Esophagus mucosa (tissue), 1 donor: ENCODE results near the gene NIPSNAP2. TPM values are rescaled to one million over a fixed set of nuclear protein-coding genes. Genes with fewer than 3 reads are reported as not detected.

ENCODE experiments used
- ATAC-seq: fragments of 200-7000 bp; cut with Tn5 transposase; one replicate; pipeline ENCODE4 v1.9.1; 2020
- total RNA-seq: library from RNA; stranded (reverse); gene quantifications from one replicate; pipeline ENCODE4 v1.2.4, GENCODE V29; 2023
- donor health status: DM: yes; HTN: yes; CAD: no.

Gene NIPSNAP2
- 30.9 TPM for total RNA-seq

DNA sequence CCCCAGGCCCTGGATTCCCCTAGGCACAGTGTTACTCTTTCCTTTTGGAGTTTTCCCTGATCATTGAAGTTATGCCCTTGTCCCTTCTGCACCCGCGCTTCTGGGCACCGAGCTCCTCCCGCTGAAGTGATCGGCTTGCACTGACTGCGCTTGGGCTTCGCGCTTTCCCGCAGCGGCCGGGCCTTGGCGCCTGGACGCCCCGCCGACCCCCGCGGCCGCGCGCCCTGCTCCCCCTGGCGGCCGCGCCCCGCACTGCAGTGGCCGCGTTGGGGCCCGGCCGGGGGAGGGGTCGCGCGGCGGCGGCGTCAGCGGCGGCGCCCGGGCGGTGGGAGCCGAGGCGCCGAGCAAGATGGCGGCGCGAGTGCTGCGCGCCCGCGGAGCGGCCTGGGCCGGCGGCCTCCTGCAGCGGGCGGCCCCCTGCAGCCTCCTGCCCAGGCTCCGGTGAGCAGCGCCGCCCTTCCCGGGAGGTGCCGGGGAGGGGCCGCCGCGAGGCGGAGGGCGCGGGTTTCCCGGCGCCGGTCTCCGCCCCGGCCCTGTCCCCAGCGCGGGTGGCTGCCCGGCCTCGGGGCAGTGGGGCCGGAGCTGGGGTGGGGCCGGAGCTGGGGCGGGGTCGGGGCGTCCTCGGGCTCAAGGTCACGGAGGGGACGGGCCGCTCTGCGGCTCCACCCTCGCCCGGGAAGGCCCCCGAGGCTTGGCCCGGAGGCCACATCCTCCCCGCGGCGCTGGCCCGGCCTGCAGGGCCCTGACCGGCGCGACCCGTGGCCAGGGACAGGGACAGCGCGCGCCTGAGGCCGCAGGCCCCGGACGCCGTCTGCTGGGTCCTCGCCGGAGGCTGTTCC is at the start of gene NIPSNAP2:
NIPSNAP2 (plus strand) TSS at position 325 of the 839 bp plus-strand sequence; CDS start at position 350, 25 bp downstream.
- peak; percentile 70 for ATAC-seq

DNA sequence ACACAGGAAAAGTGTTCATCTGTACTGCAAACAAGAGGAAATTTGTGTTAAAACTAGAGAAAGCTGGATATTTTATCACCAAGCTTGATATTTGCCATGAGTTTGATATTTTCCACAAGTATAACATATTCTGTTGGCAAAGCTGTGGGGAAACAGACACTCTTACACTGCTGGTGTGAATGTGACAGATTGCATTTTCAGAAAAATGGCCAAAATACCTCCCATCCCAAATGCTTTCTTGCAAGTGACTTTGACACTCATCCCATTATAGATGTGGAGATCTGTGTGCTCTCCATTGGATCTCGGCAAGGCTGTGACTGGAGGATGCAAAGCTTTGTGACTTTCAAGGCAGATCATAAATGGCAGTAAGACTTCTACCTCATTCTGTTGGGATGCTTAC is 46.6 kb upstream of the NIPSNAP2 start:
- ATAC-seq = no peak

DNA sequence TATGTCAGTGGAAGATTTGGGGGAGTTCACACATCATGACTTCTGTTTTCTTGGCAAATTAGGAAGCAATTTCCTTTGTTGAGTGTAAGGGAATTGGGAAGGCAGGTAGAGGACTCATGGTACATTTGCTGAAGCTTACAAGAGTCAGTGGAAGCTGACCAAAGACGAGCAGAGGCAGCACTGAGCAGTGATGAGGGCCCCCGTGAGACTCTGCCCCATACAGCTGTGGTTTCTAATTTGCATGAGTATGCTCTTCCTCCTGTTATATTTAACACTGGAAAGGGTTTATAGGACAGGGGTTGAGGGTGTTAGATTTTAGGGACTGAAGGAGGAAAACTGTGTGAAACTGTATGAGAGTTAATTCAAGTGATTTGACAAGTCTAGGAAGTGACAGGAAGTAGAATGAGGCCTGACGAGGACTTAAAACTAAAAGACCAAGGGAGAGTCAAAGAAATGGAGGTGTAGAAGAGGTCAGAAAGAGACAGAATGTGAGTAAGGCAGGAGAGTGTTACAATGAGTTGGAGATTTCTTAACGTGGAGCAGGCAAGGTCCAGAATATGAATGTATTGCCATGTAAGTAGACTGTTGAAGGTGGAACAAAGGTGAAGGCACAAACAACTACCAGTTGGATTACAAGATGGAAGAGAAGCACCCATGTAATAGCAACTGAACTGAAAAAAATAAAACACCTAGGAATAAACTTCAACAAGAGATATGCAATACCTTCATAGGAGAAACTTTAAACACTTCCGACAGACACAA is 36.2 kb upstream of the NIPSNAP2 start:
- no peak for ATAC-seq

DNA sequence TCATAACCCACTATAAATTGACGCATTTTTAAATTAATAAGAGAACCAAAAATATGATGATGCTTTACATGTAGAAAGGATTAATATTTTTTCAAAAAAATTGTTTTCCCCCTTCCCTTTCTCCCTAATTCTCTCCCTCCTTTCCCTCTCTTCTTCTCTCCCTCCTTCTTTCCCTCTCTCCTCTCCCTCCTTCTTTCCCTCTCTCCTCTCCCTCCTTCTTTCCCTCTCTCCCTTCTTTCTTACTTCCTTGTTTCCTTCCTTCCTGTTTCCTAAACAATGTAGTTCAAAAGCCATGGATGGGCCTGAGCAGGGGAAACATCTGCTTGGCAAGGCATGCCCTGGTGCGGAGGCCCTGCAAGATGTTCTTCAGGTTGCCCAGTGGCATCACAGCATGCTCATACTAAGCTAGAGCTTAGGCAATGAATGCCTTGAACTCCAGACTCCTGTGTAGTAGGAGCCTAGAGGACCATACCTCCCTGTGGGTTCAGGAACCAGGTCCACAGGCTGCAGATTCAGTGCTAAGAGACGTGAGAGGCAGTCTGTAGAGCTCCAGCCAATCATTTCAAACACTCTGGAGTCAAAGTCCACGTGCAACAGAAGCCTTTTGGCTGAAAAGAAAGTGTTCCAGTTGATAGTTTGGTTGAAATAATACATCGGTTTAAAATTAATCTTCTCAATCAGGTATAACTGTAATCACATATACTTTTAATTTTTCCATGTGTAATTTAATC is 32.8 kb upstream of the NIPSNAP2 start:
- ATAC-seq = no peak

DNA sequence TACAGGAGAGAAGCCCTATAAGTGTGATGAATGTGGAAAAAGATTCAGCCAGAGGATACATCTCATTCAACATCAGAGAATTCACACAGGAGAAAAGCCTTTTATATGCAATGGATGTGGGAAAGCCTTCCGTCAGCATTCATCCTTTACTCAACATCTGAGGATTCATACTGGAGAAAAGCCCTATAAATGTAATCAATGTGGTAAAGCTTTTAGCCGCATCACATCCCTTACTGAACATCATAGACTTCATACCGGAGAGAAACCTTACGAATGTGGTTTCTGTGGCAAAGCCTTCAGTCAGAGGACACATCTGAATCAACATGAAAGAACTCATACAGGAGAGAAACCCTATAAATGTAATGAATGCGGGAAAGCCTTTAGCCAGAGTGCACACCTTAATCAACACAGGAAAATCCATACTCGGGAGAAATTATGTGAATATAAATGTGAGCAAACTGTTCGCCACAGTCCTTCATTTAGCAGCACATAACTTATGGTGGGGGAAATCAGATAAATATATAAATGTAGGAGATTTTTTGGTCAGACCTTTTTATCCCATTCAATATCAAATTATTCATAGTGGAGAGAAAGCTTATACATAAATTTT is 24.8 kb upstream of the NIPSNAP2 start:
- no peak for ATAC-seq

DNA sequence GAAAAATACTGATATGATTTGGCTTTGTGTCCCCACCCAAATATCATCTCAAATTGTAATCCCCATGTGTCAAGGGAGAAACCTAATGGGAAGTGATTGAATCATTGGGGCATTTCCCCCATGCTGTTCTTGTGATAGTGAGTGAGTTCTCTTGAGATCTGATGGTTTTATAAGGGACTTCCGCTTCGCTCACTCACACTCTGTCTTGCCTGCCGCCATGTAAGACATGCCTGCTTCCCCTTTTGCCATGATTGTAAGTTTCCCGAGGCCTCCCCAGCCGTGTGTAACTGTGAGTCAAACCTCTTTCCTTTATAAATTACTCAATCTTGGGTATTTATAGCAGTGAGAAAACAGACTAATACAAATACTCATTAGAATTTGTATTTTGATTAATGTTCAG is 17.8 kb upstream of the NIPSNAP2 start:
- ATAC-seq = no peak

DNA sequence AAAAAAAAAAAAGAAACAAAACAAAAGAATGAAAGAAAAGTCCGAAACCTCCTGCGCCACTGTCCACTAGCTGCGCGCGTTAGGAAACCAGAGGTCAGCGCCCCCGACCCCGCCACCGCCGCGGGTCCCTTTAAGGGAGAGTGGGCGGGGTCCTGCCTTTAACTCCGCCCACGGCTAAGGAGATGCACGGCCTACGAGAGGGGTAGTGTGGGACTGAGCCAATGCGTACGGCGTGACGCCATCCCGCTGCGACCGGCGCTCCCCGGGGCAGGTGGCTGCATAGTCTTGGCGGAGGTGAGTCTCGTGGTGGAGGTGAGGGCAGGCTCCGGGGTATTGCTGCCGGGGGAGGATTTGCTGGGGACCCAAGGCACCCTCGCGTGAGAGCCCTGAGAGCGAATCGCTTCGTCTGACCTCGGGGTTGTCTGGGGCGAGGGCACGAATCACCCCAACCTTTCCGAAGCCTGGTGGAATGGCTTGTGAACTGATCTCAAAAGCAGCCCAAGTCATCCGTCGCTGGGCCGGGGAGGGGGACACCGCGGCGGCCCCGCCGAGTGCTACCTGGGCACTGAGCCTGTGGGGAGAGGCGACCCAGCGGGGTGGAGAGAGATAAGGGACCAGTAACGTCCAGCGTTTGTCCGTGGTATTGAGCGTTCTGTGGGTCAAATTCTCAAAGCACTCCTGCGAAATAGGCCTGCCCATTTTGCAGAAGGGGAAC is 12.6 kb upstream of the NIPSNAP2 start, which contains the start of gene MRPS17:
MRPS17 (plus strand) TSS at position 241 of the 715 bp plus-strand sequence. CDS start 1,319 bp downstream, outside the sequence.
- peak; percentile 100 for ATAC-seq

DNA sequence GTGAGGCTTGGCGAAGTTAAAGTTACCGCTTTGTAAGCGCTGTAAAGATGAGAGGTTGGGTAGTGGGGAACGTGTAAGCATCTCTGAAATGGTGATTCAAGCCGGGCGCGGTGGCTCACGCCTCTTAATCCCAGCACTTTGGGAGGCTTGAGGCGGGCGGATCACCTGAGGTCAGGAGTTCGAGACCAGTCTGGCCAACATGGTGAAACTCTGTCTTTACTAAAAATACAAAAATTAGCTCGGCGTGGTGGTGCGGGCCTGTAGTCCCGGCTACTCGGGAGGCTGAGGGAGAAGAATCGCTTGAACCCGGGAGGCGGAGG is 12.1 kb upstream of the NIPSNAP2 start:
- peak; percentile 44 for ATAC-seq

DNA sequence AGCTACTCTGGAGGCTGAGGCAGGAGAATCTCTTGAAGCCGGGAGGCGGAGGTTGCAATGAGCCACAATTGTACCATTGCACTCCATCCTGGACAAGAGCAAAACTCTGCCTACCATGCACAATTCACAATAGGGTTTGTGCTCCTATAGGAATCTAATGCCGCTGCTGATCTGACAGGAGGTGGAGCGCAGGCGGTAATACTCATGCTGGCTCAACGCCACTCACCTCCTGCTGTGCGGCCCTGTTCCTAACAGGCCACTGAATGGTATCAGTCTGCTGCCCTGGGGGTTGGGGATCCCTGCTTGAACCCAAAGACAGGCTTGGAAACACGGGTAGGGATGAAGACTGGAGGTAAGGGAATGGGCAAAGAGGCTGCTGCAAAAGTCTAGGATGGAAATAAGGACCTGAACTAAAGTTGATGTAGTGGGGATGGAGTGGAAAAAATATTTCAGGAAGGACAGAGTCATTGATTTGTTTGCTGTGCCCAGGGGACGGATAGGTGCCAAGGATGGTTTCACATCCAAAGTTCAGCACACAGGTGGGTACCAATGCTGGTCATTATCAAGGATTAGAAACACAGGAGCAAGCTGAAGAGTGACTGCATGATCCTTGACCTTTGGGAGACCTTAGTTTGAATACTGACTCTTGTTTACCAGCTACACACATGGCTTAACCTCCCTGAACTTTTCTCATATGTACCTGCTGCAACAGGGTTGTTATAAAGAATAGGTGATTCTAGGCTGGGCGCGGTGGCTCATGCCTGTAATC is 10.5 kb upstream of the NIPSNAP2 start:
- ATAC-seq = no peak

DNA sequence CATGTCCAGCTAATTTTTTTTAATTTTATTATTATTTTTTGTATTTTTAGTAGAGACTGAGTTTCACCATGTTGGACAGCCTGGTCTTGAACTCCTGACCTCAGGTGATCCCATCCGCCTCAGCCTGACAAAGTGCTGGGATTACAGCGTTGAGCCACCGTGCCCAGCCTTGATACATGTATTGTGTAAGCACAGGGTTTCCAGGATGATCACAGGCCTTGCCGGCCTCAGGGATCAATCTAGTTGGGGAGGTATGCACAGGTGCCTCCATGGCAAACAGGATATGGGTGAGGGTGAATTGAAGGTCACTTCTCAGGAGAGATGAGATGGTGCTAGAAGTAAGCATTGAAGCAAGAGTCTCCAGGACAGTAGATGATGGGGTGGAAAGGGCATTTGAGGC is 7.2 kb upstream of the NIPSNAP2 start:
- peak; percentile 28 for ATAC-seq

DNA sequence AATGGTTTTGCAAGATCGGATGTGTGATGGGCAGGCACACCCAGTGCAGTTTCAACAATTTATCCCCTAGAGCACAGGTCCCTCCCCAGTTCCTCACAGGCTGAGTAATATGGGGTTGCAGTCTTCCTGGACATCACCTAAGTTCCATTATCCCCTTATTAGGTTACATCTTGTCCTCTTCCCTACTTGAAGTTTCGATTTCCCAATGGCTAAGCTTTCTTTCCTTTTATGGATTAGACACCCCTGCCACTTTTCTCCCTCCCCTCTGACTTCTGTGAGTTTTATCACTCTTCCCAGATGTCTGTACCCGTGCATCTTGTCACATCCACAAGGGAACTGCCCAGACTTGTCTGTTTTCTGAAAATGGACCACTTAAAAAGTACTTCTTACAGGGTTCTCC is 2.4 kb upstream of the NIPSNAP2 start:
- ATAC-seq = peak; percentile 19

DNA sequence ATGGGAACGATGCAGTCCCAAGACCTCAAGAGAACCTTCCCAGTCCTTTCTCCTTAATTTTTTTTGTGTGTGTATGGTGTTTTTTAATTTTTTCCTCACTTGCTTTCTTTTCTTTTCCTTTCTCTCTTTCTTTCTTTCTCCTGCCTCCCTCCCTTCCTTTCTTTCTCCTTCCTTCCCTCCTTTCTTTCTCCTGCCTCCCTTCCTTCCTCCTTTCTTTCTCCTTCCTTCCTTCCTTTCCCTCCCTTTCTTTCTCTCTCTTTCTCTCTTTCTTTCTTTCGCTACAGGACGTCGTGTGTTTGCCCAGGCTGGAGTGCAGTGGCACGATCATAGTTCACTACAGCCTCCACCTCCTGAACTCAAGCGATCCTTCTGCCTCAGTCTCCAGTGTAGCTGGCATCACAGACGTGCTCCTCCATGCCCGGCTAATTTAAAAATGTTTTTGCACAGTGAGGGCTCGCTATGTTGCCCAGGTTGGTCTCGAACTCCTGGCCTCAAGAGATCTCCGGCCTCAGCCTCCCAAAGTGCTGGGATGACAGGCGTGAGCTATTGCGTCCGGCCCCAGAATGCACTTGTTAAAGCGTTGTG is 709 bp upstream of the NIPSNAP2 start:
- no peak for ATAC-seq

DNA sequence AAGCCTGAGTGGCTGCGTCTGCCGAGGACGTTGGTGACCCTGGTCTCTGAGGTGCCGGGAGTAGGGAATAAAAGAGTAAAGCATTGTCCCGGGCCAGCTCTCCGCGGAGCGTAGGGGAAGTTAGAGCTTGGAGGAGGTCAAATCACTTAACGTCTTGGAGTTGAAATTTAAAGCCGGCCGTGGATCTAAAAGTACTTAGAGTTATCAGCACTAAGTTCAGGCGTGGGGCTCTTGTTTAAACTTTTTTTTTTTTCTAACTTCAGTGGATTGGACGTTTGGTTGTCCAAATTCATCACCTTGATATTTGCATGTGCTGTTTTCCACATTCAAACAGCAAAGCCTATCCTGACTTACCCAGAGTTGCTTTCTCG is 700 bp downstream of the NIPSNAP2 start:
- no peak for ATAC-seq

DNA sequence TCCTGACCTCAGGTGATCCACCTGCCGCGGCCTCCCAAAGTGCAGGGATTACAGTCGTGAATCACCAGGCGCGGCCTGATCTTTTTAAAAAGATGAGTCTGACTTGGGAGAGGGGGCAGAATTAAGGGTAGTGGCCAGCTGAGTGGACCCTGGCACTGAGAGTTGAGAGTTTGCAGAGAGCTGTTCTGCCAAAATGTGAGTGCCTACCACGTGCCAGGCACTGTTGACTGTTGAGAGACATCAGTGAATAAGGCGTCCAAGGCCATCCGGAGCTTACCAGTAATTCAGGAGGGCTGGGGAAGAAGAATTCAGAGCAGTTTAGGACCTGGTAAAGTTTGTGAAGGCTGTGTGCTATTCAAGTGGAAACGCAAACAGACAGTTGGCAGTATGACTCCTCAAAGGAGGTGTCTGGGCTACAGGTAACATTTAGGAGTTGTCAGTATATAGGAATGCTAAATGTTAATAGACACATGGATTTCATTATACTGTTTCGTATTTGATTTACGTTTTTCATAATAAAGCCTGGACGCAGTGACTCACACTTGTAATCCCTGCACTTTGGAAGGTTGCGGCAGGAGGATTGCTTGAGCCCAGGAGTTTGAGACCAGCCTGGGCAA is 1.5 kb downstream of the NIPSNAP2 start:
- ATAC-seq = peak; percentile 88

DNA sequence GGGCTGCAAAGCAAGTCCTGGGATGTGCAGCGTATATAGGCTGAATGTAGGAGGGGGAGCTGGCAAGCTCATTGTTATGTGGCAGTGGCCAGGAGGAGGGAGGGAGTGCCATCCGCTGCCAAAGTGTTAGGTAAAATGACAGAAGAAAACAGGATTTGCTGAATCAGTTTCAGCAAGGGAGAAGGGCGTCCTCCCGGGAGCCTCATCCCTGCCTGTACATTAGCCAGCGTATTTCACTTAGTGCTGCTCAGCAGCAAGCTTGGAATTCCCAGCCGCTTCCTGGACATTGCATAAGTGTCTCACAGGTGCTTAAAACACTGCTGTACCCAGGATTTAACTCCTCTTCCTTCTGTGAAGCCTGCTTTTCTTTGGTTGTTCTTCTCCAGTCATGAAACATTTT is 2.5 kb downstream of the NIPSNAP2 start:
- ATAC-seq = no peak

DNA sequence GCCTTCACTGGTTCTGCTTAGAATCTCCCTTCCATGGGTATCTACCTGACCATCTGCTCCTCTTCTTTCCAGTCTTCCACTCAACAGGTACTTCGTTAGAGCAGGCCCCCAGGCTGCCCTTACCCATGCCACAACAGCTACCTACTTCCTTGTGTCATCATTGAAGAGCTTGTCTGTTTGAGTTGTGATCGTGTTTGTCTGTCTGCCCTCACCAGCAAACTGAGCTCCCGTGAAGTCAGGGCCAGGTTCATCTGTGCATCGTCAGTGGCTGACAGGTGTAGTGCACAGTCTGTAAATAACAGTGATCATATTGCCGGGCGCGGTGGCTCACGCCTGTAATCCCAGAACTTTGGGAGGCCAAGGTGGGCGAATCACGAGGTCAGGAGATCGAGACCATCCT is 5.0 kb downstream of the NIPSNAP2 start:
- no peak for ATAC-seq

DNA sequence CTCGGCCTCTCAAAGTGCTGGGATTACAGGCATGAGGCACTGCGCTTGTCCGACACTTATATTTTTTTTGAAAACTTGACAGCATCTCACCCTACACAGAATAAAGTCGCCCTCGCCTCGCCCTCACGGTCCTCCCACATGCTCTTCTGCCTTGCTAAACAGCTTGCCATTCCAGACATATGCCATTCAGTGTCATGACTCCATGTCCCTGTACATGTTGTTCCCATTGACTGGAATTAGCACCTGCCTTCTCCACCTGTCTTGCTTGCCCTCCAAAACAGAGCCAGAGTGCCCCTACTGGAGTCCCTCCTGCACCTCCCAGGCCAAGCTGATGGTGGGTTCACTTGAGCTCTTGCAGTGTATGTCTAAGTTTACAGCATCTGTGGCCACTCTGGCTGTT is 6.2 kb downstream of the NIPSNAP2 start:
- no peak for ATAC-seq

DNA sequence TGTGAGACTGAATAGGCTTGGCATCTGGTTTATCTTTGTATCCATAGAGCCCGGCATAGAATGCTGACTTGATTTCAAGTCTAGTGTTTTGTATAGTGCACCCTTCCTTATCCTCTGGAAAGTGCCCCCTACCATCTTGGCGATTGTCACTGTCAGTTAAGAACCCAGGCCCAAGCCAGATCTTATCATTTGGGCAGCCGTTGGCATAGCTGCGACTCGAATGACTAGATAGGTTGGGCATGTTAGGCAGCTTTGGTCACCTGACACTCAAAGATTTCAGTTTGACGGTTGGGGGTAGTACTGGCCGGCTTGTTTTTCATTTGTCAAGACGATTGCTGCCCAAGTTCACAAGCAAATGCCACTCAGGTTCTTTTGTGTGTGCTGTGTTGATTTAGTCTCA is 6.6 kb downstream of the NIPSNAP2 start:
- no peak for ATAC-seq

DNA sequence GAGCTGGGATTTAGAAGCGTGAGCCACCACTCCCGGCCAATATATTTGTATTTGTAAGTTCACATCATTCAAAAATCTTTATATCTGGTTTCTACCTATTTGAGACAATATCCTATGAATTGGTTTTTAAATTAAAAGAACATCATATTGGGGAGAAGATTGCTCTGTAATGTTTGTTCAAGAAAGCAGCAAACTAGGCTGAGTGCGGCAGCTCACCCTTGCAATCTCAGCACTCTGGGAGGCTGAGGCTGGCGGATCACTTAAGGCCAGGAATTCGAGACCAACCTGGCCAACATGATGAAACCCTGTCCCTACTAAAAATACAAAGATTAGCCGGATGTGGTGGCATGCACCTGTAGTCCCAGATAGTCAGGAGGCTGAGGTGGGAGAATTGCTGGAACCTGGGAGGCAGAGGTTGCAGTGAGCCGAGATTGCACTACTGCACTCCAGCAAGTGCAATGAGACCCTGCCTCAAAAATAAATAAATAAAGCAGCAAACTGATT is 9.4 kb downstream of the NIPSNAP2 start:
- no peak for ATAC-seq

DNA sequence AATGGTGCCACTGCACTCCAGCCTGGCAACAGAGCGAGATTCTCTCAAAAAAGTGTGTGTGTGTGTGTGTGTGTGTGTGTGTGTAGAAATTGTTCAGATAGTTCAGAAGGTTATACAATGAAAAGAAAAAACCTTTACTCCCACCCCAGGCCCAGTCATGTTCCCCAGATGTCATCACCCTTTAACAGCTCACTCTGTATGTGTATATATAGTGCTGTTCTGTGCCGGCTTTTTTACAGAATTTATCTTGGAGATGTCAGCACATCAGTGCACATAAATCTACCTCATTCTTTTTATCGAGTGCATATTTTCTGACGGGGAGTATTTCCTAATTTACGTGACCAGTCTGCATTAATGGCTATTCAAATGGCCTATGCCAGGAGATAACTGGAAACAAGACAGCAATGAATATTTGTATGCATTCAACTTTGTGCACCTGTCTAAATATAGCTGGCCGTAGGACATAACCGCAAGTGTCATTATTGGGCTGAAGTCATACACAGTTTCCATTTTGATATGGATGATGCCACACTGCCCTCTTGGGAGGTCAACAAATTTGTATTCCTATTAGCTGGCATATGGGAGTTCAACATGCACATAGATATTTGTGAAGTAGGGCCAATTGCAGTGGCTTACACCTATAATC is 11.7 kb downstream of the NIPSNAP2 start:
- ATAC-seq = no peak
